ENCODE results near the gene GRAMD1B. TPM values are rescaled to one million over a fixed set of nuclear protein-coding genes. Genes with fewer than 3 reads are reported as not detected.

Gene GRAMD1B
- total and polyA plus RNA-seq, 2 donors (not counting 1 experiment from before 2014, with no cell fraction given), result 0.83 to 1.5 TPM

DNA sequence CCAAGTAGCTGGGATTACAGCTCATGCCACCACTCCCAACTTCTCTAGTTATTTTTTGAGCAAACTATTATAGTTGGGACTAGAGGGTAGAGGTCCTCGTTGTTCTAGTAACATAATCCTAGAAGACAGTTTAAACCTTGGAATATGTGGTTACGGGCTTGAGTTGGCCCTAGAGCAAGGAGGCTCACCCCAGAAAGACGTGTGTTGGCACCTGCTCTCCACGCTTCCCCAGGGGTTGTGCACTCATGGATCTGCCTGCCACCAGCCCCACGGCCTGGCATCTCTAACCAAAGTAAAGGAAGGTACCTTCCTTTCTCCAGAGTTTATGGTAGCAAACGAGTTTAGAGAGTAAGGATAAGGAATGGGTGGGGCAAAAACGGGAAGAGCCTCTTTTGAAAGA lies 145.4 kb downstream of the GRAMD1B start:
- Histone ChIP-seq H3K27me3 (ENCODE audit: control insufficient read depth, insufficient read depth, low read length) (peaks cover 3% of the 10 kb centered on the region), H4K20me1 (ENCODE audit: control insufficient read depth, extremely low read depth, insufficient read depth, low read length) (no peaks in the 10 kb centered on the region), H3K4me1 (ENCODE audit: control insufficient read depth, extremely low read depth, insufficient read depth, low read length) (no peaks in the 10 kb centered on the region), H3K4me2 (ENCODE audit: extremely low read depth, insufficient read depth, low read length) (no peak overlapping the region), H3K9ac (ENCODE audit: insufficient read depth, low read length) (no peak overlapping the region), H3K4me3 (replicated peaks in 1 of 4; ENCODE audit: control extremely low read depth in 1 of 4, insufficient read depth in 1 of 4, low read depth in 3 of 4, low read length in 4 of 4) (no peak overlapping the region), H3K27ac (ENCODE audit: insufficient read depth, low read length) (no peak overlapping the region), H3K79me2 (ENCODE audit: control insufficient read depth, insufficient read depth, low read length) (no peaks in the 10 kb centered on the region), H3K36me3 (ENCODE audit: control insufficient read depth, insufficient read depth, low read length) (no peaks in the 10 kb centered on the region), H2AFZ (ENCODE audit: low read length) (no peak overlapping the region), H3K9me3 (ENCODE audit: control insufficient read depth, insufficient read depth, low read depth, low read length) (no peaks in the 10 kb centered on the region)
- DNase-seq (ENCODE audit: low read depth in 2 of 2), result no peak
- TF ChIP-seq, protein P1, sequence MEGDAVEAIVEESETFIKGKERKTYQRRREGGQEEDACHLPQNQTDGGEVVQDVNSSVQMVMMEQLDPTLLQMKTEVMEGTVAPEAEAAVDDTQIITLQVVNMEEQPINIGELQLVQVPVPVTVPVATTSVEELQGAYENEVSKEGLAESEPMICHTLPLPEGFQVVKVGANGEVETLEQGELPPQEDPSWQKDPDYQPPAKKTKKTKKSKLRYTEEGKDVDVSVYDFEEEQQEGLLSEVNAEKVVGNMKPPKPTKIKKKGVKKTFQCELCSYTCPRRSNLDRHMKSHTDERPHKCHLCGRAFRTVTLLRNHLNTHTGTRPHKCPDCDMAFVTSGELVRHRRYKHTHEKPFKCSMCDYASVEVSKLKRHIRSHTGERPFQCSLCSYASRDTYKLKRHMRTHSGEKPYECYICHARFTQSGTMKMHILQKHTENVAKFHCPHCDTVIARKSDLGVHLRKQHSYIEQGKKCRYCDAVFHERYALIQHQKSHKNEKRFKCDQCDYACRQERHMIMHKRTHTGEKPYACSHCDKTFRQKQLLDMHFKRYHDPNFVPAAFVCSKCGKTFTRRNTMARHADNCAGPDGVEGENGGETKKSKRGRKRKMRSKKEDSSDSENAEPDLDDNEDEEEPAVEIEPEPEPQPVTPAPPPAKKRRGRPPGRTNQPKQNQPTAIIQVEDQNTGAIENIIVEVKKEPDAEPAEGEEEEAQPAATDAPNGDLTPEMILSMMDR (conservative IDR thresholded peaks at IDR 0.05 in 1 of 2, IDR thresholded peaks at IDR 0.05 in 1 of 2; ENCODE audit: low read depth in 1 of 2, low read length in 2 of 2), result no peak

DNA sequence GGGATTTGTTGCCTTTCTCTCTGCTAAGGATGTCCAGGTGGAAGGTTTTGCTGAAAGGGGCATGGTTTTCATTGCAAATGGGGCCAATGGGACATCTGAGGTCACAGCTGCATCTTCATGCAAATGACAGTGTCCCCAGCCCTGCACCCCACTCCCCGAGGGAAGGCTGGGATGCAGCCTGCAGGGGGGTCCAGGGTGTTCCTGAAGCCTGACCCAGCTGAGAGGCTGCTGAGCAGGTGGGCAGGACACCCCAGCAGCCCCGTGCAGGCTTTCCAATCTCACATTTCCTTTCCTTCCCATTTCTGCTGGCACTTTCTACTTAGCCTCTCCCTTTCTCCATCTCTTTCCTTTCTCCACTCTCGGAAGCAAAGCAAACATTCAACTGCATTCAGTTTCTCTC lies 146.0 kb downstream of the GRAMD1B start:
- Histone ChIP-seq H4K20me1 (ENCODE audit: control insufficient read depth, extremely low read depth, insufficient read depth, low read length) (no peaks in the 10 kb centered on the region), H3K9ac (ENCODE audit: insufficient read depth, low read length) (no peak overlapping the region), H3K4me3 (replicated peaks in 1 of 4; ENCODE audit: control extremely low read depth in 1 of 4, insufficient read depth in 1 of 4, low read depth in 3 of 4, low read length in 4 of 4) (no peak overlapping the region), H3K9me3 (ENCODE audit: control insufficient read depth, insufficient read depth, low read depth, low read length) (no peaks in the 10 kb centered on the region), H3K36me3 (ENCODE audit: control insufficient read depth, insufficient read depth, low read length) (no peaks in the 10 kb centered on the region), H3K27me3 (ENCODE audit: control insufficient read depth, insufficient read depth, low read length) (peaks cover 3% of the 10 kb centered on the region), H3K79me2 (ENCODE audit: control insufficient read depth, insufficient read depth, low read length) (no peaks in the 10 kb centered on the region), H3K4me1 (ENCODE audit: control insufficient read depth, extremely low read depth, insufficient read depth, low read length) (no peaks in the 10 kb centered on the region), H3K4me2 (ENCODE audit: extremely low read depth, insufficient read depth, low read length) (no peak overlapping the region), H2AFZ (ENCODE audit: low read length) (no peak overlapping the region), H3K27ac (ENCODE audit: insufficient read depth, low read length) (no peak overlapping the region)
- no peak for TF ChIP-seq EZH2 (IDR thresholded peaks at IDR 0.05; ENCODE audit: low read length, missing control alignments)
- TF ChIP-seq, protein P1 (conservative IDR thresholded peaks at IDR 0.05 in 1 of 2, IDR thresholded peaks at IDR 0.05 in 1 of 2; ENCODE audit: low read depth in 1 of 2, low read length in 2 of 2), result no peak
- no peak for DNase-seq (ENCODE audit: low read depth in 2 of 2)

DNA sequence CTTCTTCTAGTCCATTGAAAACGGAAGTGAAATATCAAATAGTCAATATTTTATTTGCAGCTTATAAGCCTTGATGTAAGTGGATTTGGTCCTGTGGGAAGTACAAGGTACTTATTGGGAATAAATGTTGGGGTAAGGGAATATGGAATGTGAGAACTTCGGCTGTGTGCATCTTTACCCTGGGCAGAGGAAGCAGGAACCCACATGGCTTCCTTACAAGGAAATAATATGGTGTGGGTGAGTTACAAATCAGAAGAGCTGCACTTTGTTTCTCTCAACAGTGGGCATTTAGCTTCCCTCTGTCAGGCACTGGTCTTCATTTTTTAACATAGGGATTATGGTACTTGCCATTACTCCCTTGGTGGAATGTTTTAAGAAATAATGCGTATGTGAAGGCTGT lies 146.4 kb downstream of the GRAMD1B start:
- Histone ChIP-seq H3K27me3 (ENCODE audit: control insufficient read depth, insufficient read depth, low read length) (peaks cover 3% of the 10 kb centered on the region), H3K27ac (ENCODE audit: insufficient read depth, low read length) (no peak overlapping the region), H3K9me3 (ENCODE audit: control insufficient read depth, insufficient read depth, low read depth, low read length) (no peaks in the 10 kb centered on the region), H2AFZ (ENCODE audit: low read length) (no peak overlapping the region), H3K4me1 (ENCODE audit: control insufficient read depth, extremely low read depth, insufficient read depth, low read length) (no peaks in the 10 kb centered on the region), H3K4me3 (replicated peaks in 1 of 4; ENCODE audit: control extremely low read depth in 1 of 4, insufficient read depth in 1 of 4, low read depth in 3 of 4, low read length in 4 of 4) (no peak overlapping the region), H4K20me1 (ENCODE audit: control insufficient read depth, extremely low read depth, insufficient read depth, low read length) (no peaks in the 10 kb centered on the region), H3K79me2 (ENCODE audit: control insufficient read depth, insufficient read depth, low read length) (no peaks in the 10 kb centered on the region), H3K36me3 (ENCODE audit: control insufficient read depth, insufficient read depth, low read length) (no peaks in the 10 kb centered on the region), H3K9ac (ENCODE audit: insufficient read depth, low read length) (no peak overlapping the region), H3K4me2 (ENCODE audit: extremely low read depth, insufficient read depth, low read length) (no peak overlapping the region)
- TF ChIP-seq, protein P1 (conservative IDR thresholded peaks at IDR 0.05 in 1 of 2, IDR thresholded peaks at IDR 0.05 in 1 of 2; ENCODE audit: low read depth in 1 of 2, low read length in 2 of 2), result no peak
- TF ChIP-seq EZH2 (IDR thresholded peaks at IDR 0.05; ENCODE audit: low read length, missing control alignments), result no peak
- DNase-seq (ENCODE audit: low read depth in 2 of 2), result no peak

Data from fibroblast of lung (primary cell).